ENCODE results near the gene LRRC45. TPM values are rescaled to one million over a fixed set of nuclear protein-coding genes. Genes with fewer than 3 reads are reported as not detected.

LRRC45 gene
- total RNA-seq, 3 donors from 2014 or later (not counting 1 experiment from before 2014, with no cell fraction given), result 15.9 to 21.6 (median 16.8) TPM

DNA sequence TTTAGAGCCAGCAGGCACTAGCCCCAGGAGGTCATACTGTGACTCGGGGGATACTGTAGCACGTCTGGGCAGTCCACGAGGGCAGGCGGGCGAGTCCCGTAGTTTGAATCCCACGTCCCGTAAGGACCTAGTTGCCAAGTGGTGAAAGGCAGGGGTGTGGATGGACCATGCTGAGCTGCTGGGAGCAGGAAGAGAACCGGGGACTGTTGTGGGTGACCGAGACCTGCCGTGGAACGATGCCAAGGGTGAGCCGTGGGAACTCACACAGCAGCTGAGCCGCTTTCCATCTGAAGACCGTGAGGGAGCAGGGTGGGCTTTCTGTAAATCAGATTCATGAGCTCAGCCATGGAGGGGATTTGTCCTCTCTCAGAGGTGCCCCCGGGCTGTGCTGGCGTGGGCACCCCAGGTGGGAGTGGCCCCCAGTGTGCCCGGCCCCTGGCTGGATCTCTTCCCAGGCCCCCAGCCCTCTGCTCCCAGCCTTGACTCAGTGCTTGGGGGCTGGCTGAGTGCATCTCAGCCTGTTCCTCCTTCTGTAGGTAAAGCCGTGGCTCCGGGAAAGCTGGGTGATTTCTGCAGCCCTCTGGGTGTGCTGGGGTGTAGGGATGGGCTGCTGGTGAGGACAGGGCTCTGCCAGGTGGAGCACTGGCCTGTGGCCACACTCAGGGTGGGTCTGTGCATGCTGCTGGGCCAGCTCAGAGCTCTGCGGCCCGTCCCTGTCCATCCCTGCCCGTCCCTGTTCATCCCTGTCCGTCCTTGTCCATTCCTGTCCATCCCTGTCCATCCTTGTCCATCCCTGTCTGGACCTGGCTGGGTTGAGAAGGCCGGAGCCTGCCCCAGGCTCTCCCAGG, 32.0 kb upstream of the LRRC45 start:
- H3K36me3 Mint-ChIP-seq, result no peaks in the 10 kb centered on the region
- Histone ChIP-seq H3K27ac (ENCODE audit: low read length) (no peak overlapping the region), H3K9me3 (ENCODE audit: control insufficient read depth, insufficient read depth, low read length) (no peaks in the 10 kb centered on the region), H3K36me3 (ENCODE audit: control insufficient read depth, insufficient read depth, low read length) (peaks cover 4% of the 10 kb centered on the region), H3K4me1 (ENCODE audit: control insufficient read depth, insufficient read depth, low read length) (no peaks in the 10 kb centered on the region), H3K4me3 (ENCODE audit: low read length) (no peak overlapping the region), H3K27me3 (ENCODE audit: control insufficient read depth, insufficient read depth, low read length) (no peaks in the 10 kb centered on the region)
- H3K9me3 Mint-ChIP-seq, result no peaks in the 10 kb centered on the region
- no peaks in the 10 kb centered on the region for H3K27me3 Mint-ChIP-seq (ENCODE audit: low read depth in 2 of 2)
- H3K4me3 Mint-ChIP-seq, result no peak overlapping the region
- WGBS (ENCODE audit: insufficient coverage), result 96% methylated on average over 25 of the region's 25 CpGs
- intact Hi-C loops (cut with micrococcal nuclease), result no loop called here
- H3K27ac Mint-ChIP-seq, result no peak overlapping the region
- peaks cover 6 to 14% of the 10 kb centered on the region in 2 donors for H3K4me1 Mint-ChIP-seq
- ATAC-seq (no peak), DNase-seq (no peak)
- TF ChIP-seq, protein P1, sequence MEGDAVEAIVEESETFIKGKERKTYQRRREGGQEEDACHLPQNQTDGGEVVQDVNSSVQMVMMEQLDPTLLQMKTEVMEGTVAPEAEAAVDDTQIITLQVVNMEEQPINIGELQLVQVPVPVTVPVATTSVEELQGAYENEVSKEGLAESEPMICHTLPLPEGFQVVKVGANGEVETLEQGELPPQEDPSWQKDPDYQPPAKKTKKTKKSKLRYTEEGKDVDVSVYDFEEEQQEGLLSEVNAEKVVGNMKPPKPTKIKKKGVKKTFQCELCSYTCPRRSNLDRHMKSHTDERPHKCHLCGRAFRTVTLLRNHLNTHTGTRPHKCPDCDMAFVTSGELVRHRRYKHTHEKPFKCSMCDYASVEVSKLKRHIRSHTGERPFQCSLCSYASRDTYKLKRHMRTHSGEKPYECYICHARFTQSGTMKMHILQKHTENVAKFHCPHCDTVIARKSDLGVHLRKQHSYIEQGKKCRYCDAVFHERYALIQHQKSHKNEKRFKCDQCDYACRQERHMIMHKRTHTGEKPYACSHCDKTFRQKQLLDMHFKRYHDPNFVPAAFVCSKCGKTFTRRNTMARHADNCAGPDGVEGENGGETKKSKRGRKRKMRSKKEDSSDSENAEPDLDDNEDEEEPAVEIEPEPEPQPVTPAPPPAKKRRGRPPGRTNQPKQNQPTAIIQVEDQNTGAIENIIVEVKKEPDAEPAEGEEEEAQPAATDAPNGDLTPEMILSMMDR (IDR thresholded peaks at IDR 0.05), result no peak

DNA sequence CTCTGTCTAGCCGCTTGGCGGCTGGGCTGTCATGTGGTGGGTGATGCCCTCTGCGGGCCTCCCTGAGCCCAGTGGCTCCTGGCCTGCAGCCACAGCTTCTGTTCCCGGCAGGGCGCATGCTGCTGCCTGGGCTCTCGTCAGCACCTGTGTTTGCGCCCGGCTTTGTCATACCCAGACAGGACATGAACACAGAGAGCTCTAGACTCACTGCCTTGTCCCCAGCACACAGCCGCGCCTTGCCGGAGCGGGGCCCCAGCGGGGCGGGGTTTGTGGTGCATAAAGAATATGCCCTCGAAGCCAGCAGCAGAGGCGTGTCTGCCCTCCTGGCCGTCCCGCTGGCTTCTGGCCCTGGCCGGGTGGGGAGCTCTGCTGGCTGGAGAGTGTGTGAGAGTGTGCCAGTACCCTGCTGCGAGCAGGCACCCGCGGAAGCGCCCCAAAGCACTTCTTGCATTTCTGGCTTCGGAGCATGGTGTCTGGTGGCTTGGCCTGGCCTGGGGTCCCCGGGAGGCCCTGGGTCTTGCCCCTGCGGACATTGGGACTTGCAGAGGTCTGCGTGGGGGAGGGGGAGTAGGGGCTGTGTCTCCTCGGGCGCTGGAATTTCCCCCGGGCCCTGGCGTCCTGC, 31.3 kb upstream of the LRRC45 start:
- H3K9me3 Mint-ChIP-seq, result no peaks in the 10 kb centered on the region
- 87% methylated on average over 31 of the region's 31 CpGs for WGBS (ENCODE audit: insufficient coverage)
- H3K36me3 Mint-ChIP-seq, result no peaks in the 10 kb centered on the region
- H3K27ac ChIP-seq (ENCODE audit: low read length), result no peak overlapping the region
- H3K36me3 ChIP-seq (ENCODE audit: control insufficient read depth, insufficient read depth, low read length), result no peaks in the 10 kb centered on the region
- no peaks in the 10 kb centered on the region for H3K27me3 Mint-ChIP-seq (ENCODE audit: low read depth in 2 of 2)
- no peak overlapping the region for H3K27ac Mint-ChIP-seq
- TF ChIP-seq, protein P1 (IDR thresholded peaks at IDR 0.05), result no peak
- DNase-seq, result no peak
- no peak overlapping the region for H3K4me3 Mint-ChIP-seq
- peaks cover 6 to 10% of the 10 kb centered on the region in 2 donors for H3K4me1 Mint-ChIP-seq
- no peak overlapping the region for H3K4me3 ChIP-seq (ENCODE audit: low read length)
- no peaks in the 10 kb centered on the region for H3K4me1 ChIP-seq (ENCODE audit: control insufficient read depth, insufficient read depth, low read length)
- no peak for ATAC-seq
- H3K9me3 ChIP-seq (ENCODE audit: control insufficient read depth, insufficient read depth, low read length), result no peaks in the 10 kb centered on the region
- intact Hi-C loops (cut with micrococcal nuclease), result no loop called here
- no peaks in the 10 kb centered on the region for H3K27me3 ChIP-seq (ENCODE audit: control insufficient read depth, insufficient read depth, low read length)

DNA sequence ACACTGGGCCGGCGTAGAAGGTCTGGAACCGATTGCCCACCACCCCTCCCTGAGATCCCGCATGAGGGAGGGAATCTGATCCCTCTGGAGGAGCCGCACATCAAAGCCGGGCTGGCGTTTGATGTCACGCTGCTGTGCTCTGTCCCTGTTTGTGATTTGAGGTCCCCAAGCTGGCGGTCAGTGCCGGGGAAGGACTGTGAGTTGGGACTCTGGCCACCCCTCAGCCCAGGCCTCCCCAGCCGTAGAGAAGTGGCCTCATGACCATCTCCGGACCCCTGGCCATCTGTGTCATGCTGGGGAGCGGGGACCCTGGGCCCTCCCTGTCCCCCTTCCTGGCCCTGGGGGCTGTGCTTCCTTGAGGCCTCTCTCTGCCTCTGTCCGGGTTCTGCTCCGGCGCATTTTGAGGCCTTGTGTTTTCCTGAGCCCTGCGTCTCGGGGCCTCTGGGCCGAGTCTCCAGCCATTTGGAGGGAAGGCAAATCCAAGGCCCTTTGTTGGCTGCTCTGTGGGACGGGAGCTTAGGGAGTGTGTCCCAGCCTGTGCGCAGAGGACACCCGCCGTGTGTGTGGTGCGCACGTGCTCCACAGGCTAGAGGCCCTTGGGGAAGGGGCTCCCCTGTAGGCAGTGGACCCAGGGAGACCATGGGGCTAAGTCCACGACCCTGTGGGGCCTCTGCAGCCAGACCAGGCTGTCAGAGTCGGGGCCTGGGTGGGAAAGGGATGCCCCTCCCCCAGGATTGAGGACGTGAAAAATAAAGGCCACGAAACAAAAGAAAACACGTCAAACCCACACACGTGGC, 30.6 kb upstream of the LRRC45 start:
- Mint-ChIP-seq H3K27me3 (ENCODE audit: low read depth in 2 of 2) (no peaks in the 10 kb centered on the region), H3K27ac (no peak overlapping the region), H3K9me3 (no peaks in the 10 kb centered on the region), H3K4me3 (no peak overlapping the region), H3K36me3 (no peaks in the 10 kb centered on the region), H3K4me1 (peaks cover 4 to 6% of the 10 kb centered on the region in 2 donors)
- intact Hi-C loops (cut with micrococcal nuclease), result no loop called here
- no peak for ATAC-seq
- 95% methylated on average over 31 of the region's 31 CpGs for WGBS (ENCODE audit: insufficient coverage)
- Histone ChIP-seq H3K4me3 (ENCODE audit: low read length) (no peak overlapping the region), H3K9me3 (ENCODE audit: control insufficient read depth, insufficient read depth, low read length) (no peaks in the 10 kb centered on the region), H3K27me3 (ENCODE audit: control insufficient read depth, insufficient read depth, low read length) (no peaks in the 10 kb centered on the region), H3K4me1 (ENCODE audit: control insufficient read depth, insufficient read depth, low read length) (no peaks in the 10 kb centered on the region), H3K36me3 (ENCODE audit: control insufficient read depth, insufficient read depth, low read length) (peaks cover 3% of the 10 kb centered on the region), H3K27ac (ENCODE audit: low read length) (no peak overlapping the region)
- TF ChIP-seq, protein P1 (IDR thresholded peaks at IDR 0.05), result no peak
- DNase-seq, result no peak

Measured in natural killer cell (primary cell).